ENCODE measurements around the gene PCED1B.

- TF ChIP-seq CTCF (IDR thresholded peaks at IDR 0.05 in 2 of 3, conservative IDR thresholded peaks at IDR 0.05 in 1 of 3; ENCODE audit: borderline replicate concordance in 1 of 3, insufficient read depth in 1 of 3, low read depth in 2 of 3, low read length in 2 of 3) (no peak), POLR2A (IDR thresholded peaks at IDR 0.05; ENCODE audit: borderline replicate concordance, extremely low read depth, insufficient read depth, insufficient read length) (no peak), CBX3 (IDR thresholded peaks at IDR 0.05; ENCODE audit: low read depth) (no peak)
- TF ChIP-seq, protein P1, sequence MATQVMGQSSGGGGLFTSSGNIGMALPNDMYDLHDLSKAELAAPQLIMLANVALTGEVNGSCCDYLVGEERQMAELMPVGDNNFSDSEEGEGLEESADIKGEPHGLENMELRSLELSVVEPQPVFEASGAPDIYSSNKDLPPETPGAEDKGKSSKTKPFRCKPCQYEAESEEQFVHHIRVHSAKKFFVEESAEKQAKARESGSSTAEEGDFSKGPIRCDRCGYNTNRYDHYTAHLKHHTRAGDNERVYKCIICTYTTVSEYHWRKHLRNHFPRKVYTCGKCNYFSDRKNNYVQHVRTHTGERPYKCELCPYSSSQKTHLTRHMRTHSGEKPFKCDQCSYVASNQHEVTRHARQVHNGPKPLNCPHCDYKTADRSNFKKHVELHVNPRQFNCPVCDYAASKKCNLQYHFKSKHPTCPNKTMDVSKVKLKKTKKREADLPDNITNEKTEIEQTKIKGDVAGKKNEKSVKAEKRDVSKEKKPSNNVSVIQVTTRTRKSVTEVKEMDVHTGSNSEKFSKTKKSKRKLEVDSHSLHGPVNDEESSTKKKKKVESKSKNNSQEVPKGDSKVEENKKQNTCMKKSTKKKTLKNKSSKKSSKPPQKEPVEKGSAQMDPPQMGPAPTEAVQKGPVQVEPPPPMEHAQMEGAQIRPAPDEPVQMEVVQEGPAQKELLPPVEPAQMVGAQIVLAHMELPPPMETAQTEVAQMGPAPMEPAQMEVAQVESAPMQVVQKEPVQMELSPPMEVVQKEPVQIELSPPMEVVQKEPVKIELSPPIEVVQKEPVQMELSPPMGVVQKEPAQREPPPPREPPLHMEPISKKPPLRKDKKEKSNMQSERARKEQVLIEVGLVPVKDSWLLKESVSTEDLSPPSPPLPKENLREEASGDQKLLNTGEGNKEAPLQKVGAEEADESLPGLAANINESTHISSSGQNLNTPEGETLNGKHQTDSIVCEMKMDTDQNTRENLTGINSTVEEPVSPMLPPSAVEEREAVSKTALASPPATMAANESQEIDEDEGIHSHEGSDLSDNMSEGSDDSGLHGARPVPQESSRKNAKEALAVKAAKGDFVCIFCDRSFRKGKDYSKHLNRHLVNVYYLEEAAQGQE (IDR thresholded peaks at IDR 0.05; ENCODE audit: low read depth) = no peak
These were observed 43.2 kb downstream of the PCED1B start for GRCh38 chr12:47122602-47123001.

Measured in HCT116 (cell line).